A673 (cell line): ENCODE data around the gene PKP1.

Experiments used
- EZH2 ChIP-seq: fragments of 200-600 bp; sonication (generic); IDR thresholded peaks from 2 replicates; pipeline ENCODE4 v1.6.1; 2017; ENCODE audit warnings: borderline replicate concordance, low read depth, mild to moderate bottlenecking, mixed read lengths, antibody characterized with exemption, low read length; ENCODE audit not compliant: poor library complexity, severe bottlenecking
- TF ChIP-seq, protein P1 (sequence below): fragments of 300-800, 200-600 bp; sonication (generic); conservative IDR thresholded peaks from 2 replicates; pipeline ENCODE4 v1.5.1; 2017; ENCODE audit warnings: low read depth, mild to moderate bottlenecking, antibody characterized with exemption, low read length, moderate library complexity, mixed read lengths

DNA sequence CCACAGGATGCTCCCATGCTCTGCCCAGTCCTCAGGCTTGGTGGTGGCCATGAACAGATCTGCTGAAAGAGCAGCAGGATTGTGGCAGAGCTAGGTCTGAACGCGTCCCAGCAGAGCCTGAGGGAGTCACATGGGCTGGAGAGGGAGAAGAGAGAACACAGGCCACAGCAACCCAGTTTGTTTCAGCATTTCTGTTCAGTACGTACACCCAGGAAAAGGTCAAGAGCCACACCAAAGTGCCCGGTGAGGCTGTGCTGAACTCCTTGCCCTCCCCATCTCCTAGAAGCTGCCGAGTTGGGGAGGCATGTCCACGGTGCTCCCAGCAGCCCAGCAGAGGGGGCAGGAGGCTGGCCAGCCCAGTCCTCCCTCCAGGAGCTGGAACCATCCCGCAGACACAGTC, 5.5 kb downstream of the PKP1 start:
- TF ChIP-seq, protein P1, sequence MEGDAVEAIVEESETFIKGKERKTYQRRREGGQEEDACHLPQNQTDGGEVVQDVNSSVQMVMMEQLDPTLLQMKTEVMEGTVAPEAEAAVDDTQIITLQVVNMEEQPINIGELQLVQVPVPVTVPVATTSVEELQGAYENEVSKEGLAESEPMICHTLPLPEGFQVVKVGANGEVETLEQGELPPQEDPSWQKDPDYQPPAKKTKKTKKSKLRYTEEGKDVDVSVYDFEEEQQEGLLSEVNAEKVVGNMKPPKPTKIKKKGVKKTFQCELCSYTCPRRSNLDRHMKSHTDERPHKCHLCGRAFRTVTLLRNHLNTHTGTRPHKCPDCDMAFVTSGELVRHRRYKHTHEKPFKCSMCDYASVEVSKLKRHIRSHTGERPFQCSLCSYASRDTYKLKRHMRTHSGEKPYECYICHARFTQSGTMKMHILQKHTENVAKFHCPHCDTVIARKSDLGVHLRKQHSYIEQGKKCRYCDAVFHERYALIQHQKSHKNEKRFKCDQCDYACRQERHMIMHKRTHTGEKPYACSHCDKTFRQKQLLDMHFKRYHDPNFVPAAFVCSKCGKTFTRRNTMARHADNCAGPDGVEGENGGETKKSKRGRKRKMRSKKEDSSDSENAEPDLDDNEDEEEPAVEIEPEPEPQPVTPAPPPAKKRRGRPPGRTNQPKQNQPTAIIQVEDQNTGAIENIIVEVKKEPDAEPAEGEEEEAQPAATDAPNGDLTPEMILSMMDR: 0 out of 2 replicates have a peak, but pooled peaks have one; percentile 18
- no peak for TF ChIP-seq EZH2
